ENCODE data around the gene TNNI2.

DNA sequence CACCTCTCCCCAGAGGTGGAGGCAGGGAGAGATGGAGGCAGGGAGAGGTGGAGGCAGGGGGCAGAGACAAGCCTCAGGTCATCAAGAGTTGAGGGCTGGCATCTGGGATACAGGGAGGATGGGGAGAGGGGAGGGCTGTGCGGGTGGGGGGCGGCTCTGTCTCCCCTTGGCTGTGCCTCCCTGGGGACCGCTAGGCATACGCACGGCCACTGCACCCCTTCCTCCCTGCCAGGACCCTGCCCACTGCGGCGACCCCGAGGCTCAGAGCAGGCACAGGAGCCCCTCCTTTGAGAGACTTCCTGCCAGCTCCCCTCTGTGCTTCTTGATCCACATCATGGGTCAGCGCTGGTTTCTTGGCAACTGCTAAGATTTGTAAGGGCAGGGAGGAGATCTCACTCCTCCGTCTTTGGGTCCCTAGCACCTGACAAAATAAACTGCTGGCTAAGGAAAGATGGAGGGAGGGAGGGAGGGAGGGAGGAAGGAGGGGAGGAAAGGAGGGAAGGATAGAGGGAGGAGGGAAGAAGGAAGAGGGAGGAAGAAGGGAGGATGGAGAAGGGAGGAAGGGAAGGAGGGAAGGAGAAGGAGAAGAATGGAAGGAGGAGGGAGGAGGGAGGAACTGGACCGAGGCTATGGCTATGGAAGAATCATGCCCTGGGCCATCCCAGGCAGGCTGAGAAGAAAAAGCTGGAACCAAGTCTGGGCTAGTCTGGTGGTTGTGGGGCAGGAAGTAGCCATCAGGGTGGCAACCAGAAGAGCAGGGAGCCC lies 34.4 kb downstream of the TNNI2 start:
- TF ChIP-seq POLR2A (IDR thresholded peaks at IDR 0.05; ENCODE audit: low read depth, low read length) (no peak), POLR2AphosphoS5 (IDR thresholded peaks at IDR 0.05; ENCODE audit: low read depth, low read length) (no peak), TAF1 (IDR thresholded peaks at IDR 0.05; ENCODE audit: borderline replicate concordance, low read depth, low read length) (no peak)
